NCI-H187 (cell line): Measurements from ENCODE around the gene PIGQ.
"Not testable (repeated sequence)": the region's sequence is repeated elsewhere in the genome, so short reads cannot be mapped to it uniquely, and the experiment has no call there.

Source experiments
- DNase-seq, 2 experiments: peaks; one replicate each; lab custom pipeline; 2025; lab: John Stamatoyannopoulos, UW

The PIGQ gene

DNA sequence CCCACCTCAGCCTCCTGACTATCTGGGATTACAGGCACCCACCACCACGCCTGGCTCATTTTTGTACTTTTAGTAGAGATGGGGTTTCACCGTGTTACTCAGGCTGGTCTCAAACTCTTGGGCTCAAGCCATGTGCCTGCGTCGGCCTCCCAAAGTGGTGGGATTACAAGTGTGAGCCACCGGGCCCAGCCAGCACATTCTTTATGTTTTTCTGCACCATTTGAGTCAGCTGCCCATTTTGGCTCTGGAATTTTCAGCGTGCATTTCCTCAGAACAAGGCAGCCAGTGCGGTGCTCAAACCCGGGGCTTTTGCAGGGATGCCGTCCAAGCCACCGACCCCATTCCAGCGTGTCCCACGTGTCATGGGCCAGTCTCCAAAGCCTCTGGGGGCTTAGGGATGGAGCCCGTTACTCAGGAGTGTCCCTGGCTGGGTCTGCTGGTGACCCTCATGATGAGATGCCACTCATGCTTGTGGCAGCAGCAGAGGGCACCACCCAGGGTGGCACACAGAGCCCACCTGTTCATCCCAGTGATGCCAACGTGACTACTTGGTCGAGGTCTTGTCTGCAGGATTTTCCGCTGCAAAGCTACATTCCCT is 16.4 kb downstream of the PIGQ start:
- DNase-seq: no peak

DNA sequence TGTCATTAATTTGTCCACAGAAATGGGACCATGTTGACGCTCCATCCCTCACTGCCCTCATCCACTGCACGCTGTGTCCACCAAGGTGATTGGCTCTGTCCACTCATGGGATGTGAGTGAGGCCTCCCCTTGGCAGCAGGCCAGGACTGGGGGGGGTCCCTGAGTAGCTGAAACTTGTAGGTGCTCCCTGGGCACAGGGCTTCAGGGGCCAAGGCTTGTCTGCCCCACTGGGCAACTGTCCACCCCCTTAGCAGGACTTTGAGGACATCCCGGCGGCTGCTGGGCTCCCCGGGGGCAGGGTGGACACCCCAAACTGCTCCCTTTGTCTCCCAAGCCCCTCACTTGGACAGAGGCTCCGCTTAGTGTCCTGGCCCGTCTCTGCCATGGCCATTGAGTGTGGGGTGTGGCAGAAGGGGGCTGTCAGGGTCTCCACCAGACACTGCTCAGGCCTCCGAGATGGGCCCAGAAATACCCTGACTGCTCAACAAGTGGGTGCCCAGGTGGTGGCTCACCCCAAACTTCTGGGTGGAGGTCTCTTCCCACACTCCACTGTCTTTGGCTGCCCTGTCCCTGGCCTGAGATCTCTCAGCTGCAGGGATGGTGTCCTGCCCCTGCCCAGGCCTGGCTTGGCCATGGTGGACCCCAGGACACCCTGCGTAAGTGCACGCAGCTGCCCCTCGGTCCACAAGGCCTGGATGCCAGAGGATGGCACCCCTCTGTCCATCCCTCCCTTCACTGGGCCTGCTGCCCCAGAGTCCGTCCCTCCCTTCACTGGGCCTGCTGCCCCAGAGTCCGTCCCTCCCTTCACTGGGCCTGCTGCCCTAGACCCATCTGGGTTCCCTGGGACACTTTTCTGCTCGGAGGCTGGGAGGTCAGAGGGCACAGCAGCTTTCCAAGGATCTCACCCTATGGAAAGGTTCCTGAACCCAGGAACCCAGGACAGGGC is 17.1 kb downstream of the PIGQ start:
- no peak for DNase-seq

DNA sequence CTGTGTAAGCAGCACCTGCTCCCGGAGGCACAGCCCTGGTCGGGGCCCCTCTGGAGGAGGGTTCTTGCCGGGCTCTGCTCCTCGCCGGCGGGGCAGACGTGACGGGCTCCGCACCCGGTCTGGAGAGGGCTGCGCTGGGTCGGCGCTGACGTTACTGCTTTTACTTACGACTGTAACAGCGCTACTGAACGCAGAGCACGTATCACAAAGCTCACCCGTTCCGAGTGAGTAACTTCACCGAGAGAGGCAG is 18.8 kb downstream of the PIGQ start:
- no peak for DNase-seq

DNA sequence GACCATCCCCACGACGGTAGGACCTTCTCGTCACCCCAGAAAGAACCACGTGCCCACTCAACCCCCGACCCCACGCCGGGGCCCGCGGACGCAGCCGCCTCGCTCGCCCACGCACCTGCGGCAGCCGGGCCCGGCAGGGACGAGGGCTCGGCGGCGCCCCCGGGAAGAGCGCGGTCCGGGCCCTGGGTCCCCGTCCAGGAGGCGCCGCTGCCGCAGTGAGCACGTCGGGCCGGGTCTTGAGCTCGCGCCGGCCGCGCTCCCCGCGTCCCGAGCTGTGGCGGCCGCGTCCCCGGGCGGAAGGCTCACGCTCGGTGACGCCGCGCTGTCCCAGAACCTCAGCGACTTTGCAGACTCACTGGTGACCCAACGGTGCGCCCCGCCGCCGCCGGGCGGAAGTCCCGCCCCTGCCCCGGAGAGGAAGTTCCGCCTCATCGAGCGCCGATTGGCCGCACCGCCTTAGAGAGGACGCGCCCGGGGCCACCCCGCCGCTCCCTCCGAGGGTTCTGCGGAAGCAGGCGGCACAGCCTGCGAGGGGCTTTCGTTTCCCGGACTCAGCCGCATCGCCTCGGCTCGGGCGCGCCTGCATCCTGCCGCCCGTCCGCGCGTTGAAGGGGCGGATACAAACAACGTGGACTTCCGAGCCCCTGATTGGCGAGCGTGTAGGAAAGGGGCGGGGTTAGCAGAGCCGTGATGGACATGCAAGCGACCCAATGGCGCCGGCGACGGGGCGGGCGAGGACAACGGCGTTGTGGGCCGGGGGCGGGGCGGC is 19.3 kb downstream of the PIGQ start:
- DNase-seq: peak; percentile 94 to 100

DNA sequence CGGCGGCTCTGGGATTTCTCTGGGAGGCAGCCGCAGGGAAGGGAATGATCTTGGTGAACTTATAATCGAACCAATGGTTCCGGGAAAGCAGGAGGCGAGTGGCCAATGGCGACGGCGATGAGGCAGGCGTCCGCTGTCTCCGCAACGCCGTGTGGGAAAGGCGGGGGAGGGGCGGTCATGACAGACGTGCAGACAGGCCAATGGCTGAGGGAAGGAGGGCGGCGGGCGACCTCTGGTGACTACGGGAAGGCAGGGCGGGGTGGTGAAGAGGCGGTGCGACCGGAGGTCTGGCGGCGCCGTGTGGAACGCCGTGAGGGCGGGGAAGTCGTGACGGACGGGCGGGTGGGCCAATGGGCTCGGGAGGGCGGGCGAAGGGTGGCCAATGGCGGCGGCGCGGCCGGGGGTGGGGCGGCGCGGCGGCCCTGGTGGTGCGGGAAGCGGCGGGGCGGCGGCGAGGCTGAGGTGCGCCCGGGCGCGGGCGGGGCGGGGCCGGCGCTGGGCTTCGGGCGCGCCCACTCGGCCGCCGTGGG is 20.0 kb downstream of the PIGQ start, which contains the start of gene RAB40C:
TSS of gene RAB40C (plus strand) at position 409 of the 530 bp plus-strand sequence. CDS start 226 bp downstream, outside the sequence.
- DNase-seq: peak; percentile 99 to 100

DNA sequence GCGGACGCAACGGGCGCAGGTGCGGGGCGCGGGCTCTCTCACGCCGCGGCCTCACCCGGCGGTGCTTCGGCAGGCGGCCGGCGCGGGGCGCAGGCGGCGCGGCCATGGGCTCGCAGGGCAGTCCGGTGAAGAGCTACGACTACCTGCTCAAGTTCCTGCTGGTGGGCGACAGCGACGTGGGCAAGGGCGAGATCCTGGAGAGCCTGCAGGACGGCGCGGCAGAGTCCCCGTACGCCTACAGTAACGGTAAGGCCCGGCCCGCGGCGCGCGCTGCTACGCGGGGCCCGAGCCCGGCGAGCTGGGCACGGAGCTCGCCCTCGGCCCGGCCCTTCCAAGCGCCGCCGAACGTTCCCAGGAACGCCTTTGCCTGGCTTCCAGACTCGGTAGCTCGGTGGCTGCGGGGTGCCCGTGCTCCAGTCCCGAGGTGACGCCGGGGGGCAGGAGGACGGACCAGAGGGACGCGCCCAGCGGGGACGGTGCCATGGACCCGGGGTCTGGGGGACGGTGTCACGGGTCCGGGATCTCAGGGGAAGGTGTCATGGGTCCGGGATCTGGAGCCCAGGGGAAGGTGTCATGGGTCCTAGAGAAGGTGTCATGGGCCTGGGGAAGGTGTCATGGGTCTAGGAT is 20.5 kb downstream of the PIGQ start:
- no peak for DNase-seq

DNA sequence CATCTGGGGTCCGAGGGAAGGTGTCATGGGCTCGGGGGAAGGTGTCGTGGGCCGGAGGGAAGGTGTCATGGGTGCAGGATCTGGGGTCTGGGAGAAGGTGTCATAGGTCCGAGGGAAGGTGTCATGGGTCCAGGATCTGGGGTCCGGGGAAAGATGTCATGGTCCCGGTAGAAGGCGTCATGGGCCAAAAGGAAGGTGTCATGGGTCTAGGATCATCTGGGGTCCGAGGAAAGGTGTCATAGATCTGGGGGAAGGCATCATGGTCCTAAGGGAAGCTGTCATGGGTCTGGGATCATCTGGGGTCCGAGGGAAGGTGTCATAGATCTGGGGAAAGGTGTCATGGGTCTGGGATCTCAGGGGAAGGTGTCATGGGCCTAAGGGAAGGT is 21.0 kb downstream of the PIGQ start:
- DNase-seq: no peak

DNA sequence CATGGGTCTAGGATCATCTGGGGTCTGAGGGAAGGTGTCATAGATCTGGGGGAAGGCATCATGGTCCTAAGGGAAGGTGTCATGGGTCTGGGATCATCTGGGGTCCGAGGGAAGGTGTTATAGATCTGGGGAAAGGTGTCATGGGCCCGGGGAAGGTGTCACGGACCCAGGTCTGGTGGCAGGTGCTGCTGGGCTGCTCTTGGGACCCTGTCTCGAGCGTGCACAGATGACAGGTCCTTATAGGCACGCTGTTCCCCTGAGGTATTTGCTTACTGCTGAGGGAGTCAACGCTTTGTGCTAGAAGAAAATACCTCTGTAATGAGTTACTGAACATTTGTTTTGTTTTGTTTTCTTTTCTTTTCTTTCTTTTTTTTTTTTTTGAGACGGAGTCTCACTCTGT is 21.5 kb downstream of the PIGQ start:
- no peak for DNase-seq

DNA sequence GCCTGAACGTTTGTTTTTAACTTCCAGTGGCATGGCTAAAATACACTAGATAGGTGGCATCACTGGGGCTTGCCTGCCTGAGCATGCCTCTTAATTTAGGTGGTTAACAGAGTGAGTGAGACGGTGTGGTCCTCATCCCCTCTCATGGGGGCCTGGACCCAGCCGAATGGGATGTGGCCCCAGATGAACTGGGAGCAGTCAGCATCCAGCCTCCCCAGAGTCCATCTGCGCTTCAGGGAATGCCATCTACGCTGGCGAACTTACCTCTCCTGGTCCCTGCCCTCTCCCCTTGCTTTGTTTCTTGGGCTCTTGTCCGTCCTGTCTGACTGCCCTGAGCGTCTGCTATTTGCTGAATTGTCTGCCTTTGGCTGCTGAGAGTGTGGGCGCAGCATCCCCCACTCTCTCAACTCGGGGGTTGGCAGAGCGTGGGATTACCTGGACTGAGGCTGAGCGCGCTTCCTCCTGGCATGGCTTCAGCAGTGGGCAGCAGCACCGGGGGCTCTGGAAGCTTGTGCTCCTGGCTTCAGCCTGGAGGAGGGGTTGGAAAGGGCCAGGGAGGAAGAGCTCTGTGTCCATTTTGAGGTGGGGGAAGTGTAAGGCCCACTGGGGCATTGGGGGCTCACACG is 22.2 kb downstream of the PIGQ start:
- DNase-seq: no peak

DNA sequence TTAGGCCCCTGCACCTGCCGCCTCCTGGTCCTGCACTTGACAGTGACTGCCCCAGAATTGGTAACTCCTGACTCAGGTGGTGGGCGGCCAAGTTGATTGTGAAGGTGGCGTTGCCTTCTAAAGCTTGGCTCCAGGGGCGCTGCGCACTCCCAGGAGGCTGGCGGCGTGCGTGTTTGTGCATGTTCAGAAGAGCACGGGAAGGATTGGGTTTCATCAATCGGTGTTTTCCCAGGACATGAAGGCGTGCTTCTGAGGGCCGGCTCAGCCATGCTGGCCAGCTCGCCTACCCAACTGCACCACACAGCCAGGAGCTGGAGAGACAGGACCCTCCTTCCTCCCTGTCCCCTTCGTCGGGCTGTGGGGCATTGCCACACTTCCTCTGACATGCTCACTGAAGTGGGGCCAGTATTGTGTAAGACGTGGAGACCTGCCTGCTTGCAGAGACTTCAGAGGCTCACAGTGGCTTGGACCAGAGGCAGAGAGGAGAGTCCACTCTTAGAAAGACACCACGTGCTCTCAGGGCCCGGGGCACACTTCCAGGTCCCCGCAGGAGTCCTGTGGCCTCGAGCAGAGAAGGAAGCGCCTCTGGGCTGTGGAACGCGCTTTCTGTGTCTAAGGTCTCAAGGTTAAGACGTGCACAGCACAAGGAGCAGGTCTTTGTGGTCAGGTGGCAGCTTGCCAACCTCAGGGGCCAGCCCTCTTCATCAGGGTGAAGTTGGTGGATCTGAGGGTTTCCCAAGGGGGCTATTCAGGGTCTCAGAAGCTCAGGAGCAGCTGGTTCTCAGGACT is 22.9 kb downstream of the PIGQ start:
- DNase-seq: peak; percentile 86

DNA sequence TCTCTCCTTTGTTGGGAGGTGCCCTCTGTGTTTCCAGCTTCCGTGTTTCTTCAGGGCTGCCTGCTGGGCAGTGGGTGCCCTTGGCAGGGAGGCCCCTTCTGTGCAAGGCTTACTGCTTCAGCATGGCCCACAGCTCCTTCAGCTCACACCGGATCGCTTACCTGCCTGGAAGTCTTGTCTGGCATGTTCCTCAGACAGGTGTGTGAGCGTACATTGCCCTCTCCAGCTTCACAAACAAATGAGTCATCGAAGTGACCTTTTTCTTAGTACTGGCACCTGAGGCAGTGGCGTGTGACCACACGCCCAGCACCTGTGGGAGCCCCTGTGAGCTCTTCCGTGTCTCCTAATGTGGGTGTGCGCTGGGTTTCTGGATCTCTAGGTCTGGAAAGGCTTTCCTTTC is 23.6 kb downstream of the PIGQ start:
- peak; percentile 74 to 75 for DNase-seq

DNA sequence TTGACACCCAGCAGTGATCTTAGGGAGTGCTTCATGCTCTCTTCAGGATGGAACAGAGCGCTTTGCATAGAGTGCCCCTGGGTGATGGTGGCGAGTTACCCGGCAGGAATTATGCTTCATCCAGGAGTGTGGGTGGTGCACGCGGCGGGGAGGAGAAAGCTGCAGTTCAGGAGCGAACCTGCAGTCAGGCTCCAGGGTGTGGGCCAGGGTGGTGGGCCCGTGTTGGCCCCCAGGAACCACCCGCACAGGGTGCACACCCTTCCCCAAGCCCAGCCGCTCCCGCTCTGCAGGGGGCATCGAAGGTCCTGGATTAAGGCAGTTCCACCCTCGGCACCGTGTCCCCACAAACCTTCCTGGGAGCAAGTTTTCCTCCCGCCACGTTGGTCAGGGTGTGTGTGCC is 24.0 kb downstream of the PIGQ start:
- DNase-seq: no peak

DNA sequence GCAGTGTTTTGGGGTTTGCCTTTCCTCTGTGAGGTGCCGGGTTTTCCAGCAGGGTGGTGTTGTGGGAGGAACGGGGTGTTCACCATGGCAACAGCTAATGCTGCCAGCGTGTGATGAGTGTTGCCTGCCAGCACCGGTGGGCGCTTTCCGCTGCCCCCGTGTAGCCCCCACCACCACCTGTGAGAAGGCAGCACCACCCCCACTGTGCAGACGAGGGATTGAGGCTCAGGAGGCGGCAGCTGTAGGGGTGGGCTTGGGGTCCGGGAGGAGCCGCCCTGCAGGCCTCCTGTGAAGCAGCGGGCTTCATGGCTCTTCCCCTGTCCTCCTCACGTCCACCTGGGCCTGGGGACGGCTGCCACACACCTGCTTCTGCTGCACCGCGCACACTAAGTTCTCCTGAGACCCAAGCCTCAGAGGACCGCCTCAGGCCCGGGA is 25.3 kb downstream of the PIGQ start:
- no peak for DNase-seq

DNA sequence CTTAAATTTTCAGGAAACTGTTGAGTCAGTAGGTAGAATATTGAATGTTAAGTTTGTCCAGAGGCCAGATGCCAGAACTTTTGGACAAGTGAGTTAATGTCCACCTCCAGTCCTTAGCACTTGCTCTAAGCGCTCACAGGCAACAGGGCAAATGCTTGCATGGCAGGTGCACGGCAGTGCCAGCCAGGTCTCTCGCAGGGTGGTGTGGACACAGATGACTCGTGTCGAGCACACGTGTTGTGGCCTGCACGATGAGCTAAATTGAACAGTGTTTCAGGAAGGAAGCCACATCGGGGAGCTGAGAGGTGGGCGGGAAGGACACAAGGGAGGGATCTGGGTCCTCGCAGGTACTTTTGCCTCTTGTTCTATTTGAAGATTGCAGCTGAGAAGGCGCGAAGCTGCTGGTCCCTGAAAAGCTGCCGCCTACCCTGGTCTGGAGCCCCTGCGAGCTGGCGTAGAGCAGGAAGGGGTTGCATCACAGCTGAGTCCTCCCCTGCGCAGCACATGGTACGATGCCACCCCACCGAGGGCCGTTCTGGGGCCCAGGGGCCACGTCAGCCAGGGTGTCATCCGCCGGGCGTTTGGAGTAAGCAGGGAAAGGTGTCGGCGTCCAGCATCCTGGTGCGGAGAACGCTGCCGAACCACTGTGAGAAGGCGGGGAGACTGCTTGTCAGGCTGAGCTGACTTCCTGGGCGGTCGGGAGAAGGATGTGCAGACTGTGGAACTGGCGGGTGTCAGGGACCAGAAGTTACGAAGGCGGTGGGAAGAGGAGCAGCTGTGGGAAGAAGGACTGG is 26.4 kb downstream of the PIGQ start:
- DNase-seq: no peak

DNA sequence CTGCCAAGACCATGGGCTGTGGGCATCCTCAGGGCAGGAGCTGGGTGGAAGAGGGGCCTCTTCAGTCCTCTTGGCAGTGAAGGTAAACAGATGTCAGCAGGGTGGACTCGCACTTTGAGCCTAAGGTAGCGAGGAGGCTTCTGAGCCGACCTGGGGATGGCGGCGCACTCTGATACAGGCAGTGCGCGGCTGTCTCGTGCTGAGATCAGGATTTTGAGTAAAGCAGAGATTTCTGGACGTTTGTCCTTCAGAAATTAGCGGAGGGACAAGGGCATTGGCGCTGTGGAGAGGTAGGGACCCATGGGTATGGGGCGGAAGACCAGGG is 26.9 kb downstream of the PIGQ start:
- no peak for DNase-seq

DNA sequence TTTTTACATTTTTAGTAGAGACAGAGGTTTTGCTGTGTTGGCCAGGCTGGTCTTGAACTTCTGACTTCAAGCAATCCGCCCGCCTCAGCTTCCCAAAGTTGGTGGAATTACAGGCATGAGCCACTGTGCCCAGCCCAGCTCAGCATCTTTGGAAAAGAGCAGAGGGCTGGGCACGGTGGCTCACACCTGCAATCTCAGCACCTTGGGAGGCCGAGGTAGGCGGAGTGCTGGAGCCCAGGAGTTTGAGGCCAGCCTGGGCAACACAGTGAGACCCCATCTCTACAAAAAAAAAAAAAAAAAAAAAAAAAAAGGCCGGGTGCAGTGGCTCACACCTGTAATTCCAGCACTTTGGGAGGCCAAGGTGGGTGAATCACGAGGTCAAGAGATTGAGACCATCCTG is 27.9 kb downstream of the PIGQ start:
- not testable (repeated sequence) for DNase-seq

DNA sequence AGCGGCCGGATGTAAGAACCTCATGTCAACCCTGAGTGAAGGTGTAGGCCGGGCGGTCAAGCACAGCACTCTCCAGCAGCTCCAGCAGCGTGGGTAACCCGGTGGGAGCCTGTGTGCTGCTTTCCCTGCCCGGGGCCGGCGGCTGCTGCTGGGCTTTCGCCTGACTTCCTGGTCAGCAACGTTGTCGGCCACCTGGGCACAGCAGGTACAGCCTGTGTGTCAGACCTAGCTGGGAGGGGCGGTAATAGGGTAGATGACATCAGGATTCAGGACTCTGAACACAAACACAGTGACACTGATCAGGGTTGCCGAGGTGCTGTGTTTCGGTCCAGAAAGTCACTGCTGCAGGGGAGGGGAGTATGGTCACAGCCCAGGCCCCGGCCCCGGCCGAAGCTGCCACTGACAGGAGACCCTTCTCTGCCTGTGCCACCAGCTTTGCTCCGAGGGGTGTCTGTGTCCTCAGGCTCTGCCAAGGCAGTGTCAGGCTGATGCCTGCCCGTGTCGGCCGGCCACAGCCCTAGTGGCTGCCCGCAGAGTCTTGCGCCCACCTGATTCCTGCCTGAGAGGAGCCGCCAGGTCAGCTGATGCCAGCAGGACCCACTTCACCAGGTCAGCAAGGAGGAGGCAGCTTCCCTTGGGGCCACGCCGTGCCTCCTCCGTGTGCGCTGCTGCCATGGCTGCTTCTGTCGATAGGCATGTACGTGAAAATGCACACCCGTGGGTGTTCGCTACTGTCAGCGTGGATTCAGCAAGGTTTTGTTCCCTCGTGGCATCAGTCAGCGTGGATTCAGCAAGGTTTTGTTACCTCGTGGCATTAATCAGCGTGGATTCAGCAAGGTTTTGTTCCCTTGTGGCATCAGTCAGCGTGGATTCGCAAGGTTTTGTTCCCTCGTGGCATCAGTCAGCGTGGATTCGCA is 29.3 kb downstream of the PIGQ start:
- DNase-seq: no peak

DNA sequence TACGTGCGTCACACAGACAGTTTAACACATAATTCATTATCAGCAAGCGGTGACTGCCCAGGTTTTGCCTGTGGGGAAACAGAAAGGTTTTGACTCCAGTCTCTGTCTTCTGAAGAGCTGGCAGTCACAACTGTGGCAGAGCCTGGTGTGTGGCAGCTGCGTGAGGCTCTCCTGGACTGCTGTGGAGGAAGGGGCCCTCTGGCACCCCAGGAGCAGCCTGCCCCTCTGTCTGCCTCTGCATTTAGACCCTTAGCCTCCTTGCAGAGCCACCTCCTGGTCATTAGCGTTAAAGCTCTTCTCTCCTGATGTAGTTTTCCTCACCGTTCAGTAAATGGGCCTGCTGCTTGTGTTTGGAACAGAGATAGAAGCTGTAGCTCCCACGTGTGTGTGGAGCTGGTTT is 31.0 kb downstream of the PIGQ start:
- no peak for DNase-seq

DNA sequence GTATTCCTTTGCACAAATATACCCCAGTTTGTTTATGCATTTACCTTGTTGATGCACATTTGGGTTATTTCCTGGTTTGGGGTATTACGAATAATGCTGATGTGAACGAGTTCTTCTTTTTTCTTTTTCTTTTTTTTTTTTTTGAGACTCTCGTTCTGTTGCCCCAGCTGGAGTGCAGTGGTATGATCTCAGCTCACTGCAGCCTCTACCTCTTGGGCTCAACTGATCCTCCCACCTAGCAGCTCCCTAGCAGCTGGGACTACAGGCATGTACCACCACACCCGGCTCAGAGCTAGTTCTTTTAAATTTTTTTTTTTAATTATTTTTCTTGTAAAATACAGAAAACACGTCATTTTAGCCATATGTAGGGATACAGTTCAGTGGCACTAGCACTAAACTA is 34.2 kb downstream of the PIGQ start:
- no peak for DNase-seq
